Superior temporal gyrus (tissue), 1 donor: ENCODE results near the gene GNE.

Experiments
- DNase-seq: peaks from one replicate; pipeline ENCODE4 v3.0.0-alpha.2; 2016; ENCODE audit errors: extremely low spot score

The GNE gene

DNA sequence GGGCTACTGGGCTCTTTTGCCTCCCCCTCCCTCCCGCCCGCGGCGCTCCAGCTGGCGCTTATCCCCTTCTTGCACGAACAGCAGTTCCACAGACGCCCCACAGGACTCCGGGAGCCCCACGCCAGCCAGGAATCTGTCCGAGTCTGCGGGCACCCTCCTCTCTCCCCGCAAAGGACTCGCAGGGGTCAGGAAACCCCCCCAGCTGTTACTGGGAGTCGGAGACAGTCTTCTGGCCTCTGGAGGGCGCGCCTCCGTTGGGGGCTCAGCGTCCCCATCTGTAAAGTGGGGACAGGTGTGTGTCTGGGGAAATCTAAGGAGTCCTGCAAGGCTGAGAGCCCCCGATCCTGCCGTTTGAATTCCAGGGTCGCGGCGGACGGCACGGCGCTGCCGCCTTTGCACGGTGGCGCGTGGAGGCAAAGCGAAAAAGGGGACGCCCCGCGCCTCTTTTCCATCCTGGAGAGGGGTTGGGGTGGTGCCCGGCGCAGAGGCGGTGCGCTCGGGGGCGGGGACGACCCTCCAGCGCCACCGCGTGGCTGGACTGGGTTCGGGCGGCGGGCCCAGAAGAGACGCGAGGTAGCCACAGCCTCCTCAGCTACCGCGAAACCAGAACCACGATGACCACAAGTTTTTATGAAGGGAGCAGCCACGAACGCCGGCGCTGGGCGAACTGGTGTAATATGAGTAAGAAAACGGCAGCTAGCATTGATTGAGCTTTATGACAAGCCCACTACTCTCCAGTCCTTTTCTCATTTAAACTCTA is 91.9 kb downstream of the GNE start:
- peak; percentile 82 for DNase-seq

DNA sequence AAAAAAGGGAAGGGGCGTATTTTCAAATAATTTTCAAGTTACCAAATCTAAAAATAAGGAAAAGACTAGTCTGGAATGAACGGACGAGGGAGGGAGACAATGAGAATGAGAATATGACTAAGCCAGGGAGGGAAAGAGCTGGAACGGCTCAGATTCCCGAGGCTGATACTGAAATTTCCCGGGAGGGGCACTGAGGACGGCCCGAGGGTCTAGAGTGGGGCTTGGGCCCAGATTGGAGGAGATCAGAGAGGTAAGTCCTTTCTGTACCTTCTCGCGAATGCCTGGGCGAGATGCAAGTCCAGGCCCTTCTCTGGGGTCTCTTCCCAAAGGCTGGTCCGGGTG is 92.5 kb downstream of the GNE start:
- DNase-seq: peak; percentile 30

DNA sequence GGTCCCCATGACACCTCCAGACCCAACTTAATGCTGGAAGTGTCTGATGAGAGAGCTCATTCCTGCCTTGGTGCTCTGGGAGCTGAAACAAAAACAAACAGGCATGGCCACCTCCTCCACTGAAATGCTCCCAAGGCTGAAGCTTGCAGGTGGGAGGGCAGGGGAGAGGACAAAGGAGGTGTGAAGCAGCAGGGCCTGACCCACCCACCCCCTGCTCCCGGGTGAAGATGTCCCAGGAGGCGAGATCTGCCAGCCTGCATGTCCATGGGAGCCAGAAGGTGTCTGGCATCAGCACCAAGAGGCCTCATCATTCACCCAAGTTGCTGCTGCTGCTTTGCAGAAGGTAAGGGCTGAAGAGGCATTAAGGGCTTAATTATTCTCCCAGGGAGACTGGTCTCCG is 93.3 kb downstream of the GNE start:
- DNase-seq: no peak
